A549 (cell line): Measurements from ENCODE around the gene CAB39. TPM values are rescaled to one million over a fixed set of nuclear protein-coding genes. Genes with fewer than 3 reads are reported as not detected.

Experiments used
- ATAC-seq, 2 experiments: fragments of 200-7000 bp in 1 of 2; fragments of >200 bp in 1 of 2; cut with Nextera tagmentation in 1 of 2; cut with Tn5 transposase in 1 of 2; 3 replicates each; pipeline versions ENCODE4 v1.8.0 to v1.9.1; 2018 to 2020; ENCODE audit warnings: mild to moderate bottlenecking in 1 of 2, moderate library complexity in 1 of 2
- CTCF ChIA-PET: fragments of 300-600 bp; sonication (Branson Sonifier 250); formaldehyde crosslinking; extraction: SDS; loops from one replicate; lab custom pipeline; 2021; ENCODE audit warnings: antibody characterized with exemption, inconsistent platforms; lab: Yijun Ruan, JAX
- POLR2A ChIA-PET: fragments of 350-600 bp; formaldehyde crosslinking; extraction: SDS; loops from one replicate; lab custom pipeline; 2021; ENCODE audit warnings: antibody characterized with exemption, inconsistent platforms; lab: Yijun Ruan, JAX
- DNase-seq, 2 experiments: peaks; one replicate each; pipeline versions ENCODE4 v3.0.0 to v3.0.0-alpha.2; 2011 to 2016; ENCODE audit warnings: low read depth in 1 of 2, low spot score in 1 of 2
- FAIRE-seq: peaks from 2 replicates; lab custom pipeline; 2011; peaks lifted over from hg19 to GRCh38; lab: Jason Lieb, UNC
- H3K27ac ChIP-seq, 2 experiments: fragments of >200 bp; sonication (Bioruptor Twin); formaldehyde crosslinking; 3 replicates each; pipeline ENCODE4 v1.5.1; 2016 to 2017
- H3K4me1 ChIP-seq: fragments of >200 bp; sonication (Bioruptor Twin); formaldehyde crosslinking; 3 replicates; pipeline ENCODE4 v1.6.1; 2016
- H3K4me2 ChIP-seq: fragments of >200 bp; sonication (Bioruptor Twin); formaldehyde crosslinking; 3 replicates; pipeline ENCODE4 v1.6.1; 2016
- H3K4me3 ChIP-seq: fragments of >200 bp; sonication (Bioruptor Twin); formaldehyde crosslinking; 3 replicates; pipeline ENCODE4 v1.5.1; 2016
- H3K9me3 ChIP-seq: fragments of >200 bp; sonication (Bioruptor Twin); formaldehyde crosslinking; 3 replicates; pipeline ENCODE4 v1.6.1; 2016
- ATOH8 ChIP-seq: fragments of 250-450 bp; sonication (Bioruptor Pico); IDR thresholded peaks from 2 replicates; pipeline ENCODE4 v1.5.0; 2020; ENCODE audit warnings: low read depth, mild to moderate bottlenecking, moderate library complexity
- CBX8 ChIP-seq: fragments of 200-600 bp; sonication (generic); IDR thresholded peaks from 2 replicates; pipeline ENCODE4 v1.6.1; 2016
- CHD4 ChIP-seq: fragments of 200-600 bp; sonication (generic); IDR thresholded peaks from 2 replicates; pipeline ENCODE4 v1.6.1; 2016; ENCODE audit warnings: antibody characterized with exemption, mild to moderate bottlenecking, borderline replicate concordance
- E2F6 ChIP-seq: IDR thresholded peaks from 2 replicates; pipeline ENCODE4 v1.6.1; 2012; ENCODE audit warnings: low read depth, borderline replicate concordance
- EP300 ChIP-seq, 2 experiments: fragments of >200 bp; sonication (Bioruptor Twin); formaldehyde crosslinking; IDR thresholded peaks; 2 replicates in 1 of 2; 3 replicates in 1 of 2; pipeline ENCODE4 v1.6.1; 2016 to 2017
- ESRRA ChIP-seq: fragments of 150-350 bp; IDR thresholded peaks from 2 replicates; pipeline ENCODE4 v1.6.1; 2014; ENCODE audit warnings: mild to moderate bottlenecking, low read length, borderline replicate concordance
- FOSB ChIP-seq: fragments of 250-450 bp; sonication (Bioruptor Pico); IDR thresholded peaks from 2 replicates; pipeline ENCODE4 v1.5.0; 2020; ENCODE audit warnings: mild to moderate bottlenecking, moderate library complexity
- FOSL2 ChIP-seq, 2 experiments: fragments of 450-650 bp in 1 of 2; fragments of >200 bp in 1 of 2; sonication (Bioruptor Twin) in 1 of 2; formaldehyde crosslinking; IDR thresholded peaks; 2 replicates each; pipeline versions ENCODE4 v1.5.0 to v1.6.1; 2016 to 2020; ENCODE audit warnings: mild to moderate bottlenecking in 1 of 2, moderate library complexity in 1 of 2
- FOXS1 ChIP-seq: fragments of 250-450 bp; sonication (Bioruptor Pico); IDR thresholded peaks from 2 replicates; pipeline ENCODE4 v1.5.0; 2020; ENCODE audit warnings: mild to moderate bottlenecking, moderate library complexity
- GATA3 ChIP-seq: IDR thresholded peaks from 2 replicates; pipeline ENCODE4 v1.6.1; 2012; ENCODE audit warnings: borderline replicate concordance
- HMGXB4 ChIP-seq: fragments of 250-450 bp; sonication (Bioruptor Pico); IDR thresholded peaks from 2 replicates; pipeline ENCODE4 v1.5.0; 2021; ENCODE audit warnings: mild to moderate bottlenecking, moderate library complexity, borderline replicate concordance
- HOXB5 ChIP-seq: fragments of 250-450 bp; sonication (Bioruptor Pico); IDR thresholded peaks from 2 replicates; pipeline ENCODE4 v1.5.0; 2020; ENCODE audit warnings: mild to moderate bottlenecking, moderate library complexity
- JUN ChIP-seq, 2 experiments: fragments of >200 bp; sonication (Bioruptor Twin); formaldehyde crosslinking; IDR thresholded peaks; 2 replicates in 1 of 2; 3 replicates in 1 of 2; pipeline ENCODE4 v1.6.1; 2016 to 2017
- JUNB ChIP-seq: fragments of >200 bp; sonication (Bioruptor Twin); formaldehyde crosslinking; IDR thresholded peaks from 2 replicates; pipeline ENCODE4 v1.6.1; 2016
- KDM1A ChIP-seq: fragments of 200-600 bp; sonication (generic); IDR thresholded peaks from 2 replicates; pipeline ENCODE4 v1.6.1; 2016; ENCODE audit warnings: low read depth, mild to moderate bottlenecking
- KDM5A ChIP-seq: fragments of 200-600 bp; sonication (generic); IDR thresholded peaks from 2 replicates; pipeline ENCODE4 v1.6.1; 2016; ENCODE audit warnings: antibody characterized with exemption, mild to moderate bottlenecking
- MAFK ChIP-seq: fragments of 450-650 bp; IDR thresholded peaks from 2 replicates; pipeline ENCODE4 v1.6.1; 2014; ENCODE audit not compliant: partially characterized antibody
- MAX ChIP-seq: IDR thresholded peaks from 2 replicates; pipeline ENCODE4 v1.6.1; 2012
- NPAS2 ChIP-seq: fragments of 250-450 bp; sonication (Bioruptor Pico); IDR thresholded peaks from 2 replicates; pipeline ENCODE4 v1.8.0; 2022; ENCODE audit warnings: mild to moderate bottlenecking, moderate library complexity, borderline replicate concordance
- POLR2A ChIP-seq: IDR thresholded peaks from 2 replicates; pipeline ENCODE4 v1.6.1; 2012; ENCODE audit warnings: mild to moderate bottlenecking, low read length
- POLR2AphosphoS2 ChIP-seq: conservative IDR thresholded peaks from 2 replicates; pipeline ENCODE4 v1.6.1; 2012; ENCODE audit warnings: low read length, improper control_type of control experiment, inconsistent platforms
- RARB ChIP-seq: fragments of 250-450 bp; sonication (Bioruptor Pico); IDR thresholded peaks from 2 replicates; pipeline ENCODE4 v1.8.0; 2021; ENCODE audit warnings: mild to moderate bottlenecking, moderate library complexity
- RFX5 ChIP-seq: fragments of 450-650 bp; IDR thresholded peaks from 2 replicates; pipeline ENCODE4 v1.7.1; 2014; ENCODE audit warnings: antibody characterized with exemption, mild to moderate bottlenecking, moderate library complexity
- RNF2 ChIP-seq: fragments of 200-600 bp; sonication (generic); IDR thresholded peaks from 2 replicates; pipeline ENCODE4 v1.6.1; 2016; ENCODE audit warnings: low read depth, mild to moderate bottlenecking, antibody characterized with exemption, moderate library complexity, borderline replicate concordance
- SMC3 ChIP-seq: fragments of >200 bp; sonication (Bioruptor Twin); formaldehyde crosslinking; IDR thresholded peaks from 3 replicates; pipeline ENCODE4 v1.6.1; 2018; ENCODE audit warnings: inconsistent platforms
- SREBF2 ChIP-seq: fragments of 450-650 bp; IDR thresholded peaks from 2 replicates; pipeline ENCODE4 v1.6.1; 2014; ENCODE audit warnings: mild to moderate bottlenecking, moderate library complexity
- TFCP2L1 ChIP-seq: fragments of 250-450 bp; sonication (Bioruptor Pico); IDR thresholded peaks from 2 replicates; pipeline ENCODE4 v1.5.0; 2021; ENCODE audit warnings: mild to moderate bottlenecking
- TP53 ChIP-seq: fragments of 250-450 bp; sonication (Bioruptor Pico); IDR thresholded peaks from 2 replicates; pipeline ENCODE4 v1.5.0; 2021; ENCODE audit warnings: mild to moderate bottlenecking, moderate library complexity
- ZC3H11A ChIP-seq: fragments of 450-650 bp; IDR thresholded peaks from 2 replicates; pipeline ENCODE4 v1.6.1; 2014; ENCODE audit warnings: antibody characterized with exemption, mild to moderate bottlenecking
- ZFP36 ChIP-seq: fragments of 450-650 bp; IDR thresholded peaks from 2 replicates; pipeline ENCODE4 v1.6.1; 2014; ENCODE audit warnings: borderline replicate concordance; ENCODE audit not compliant: partially characterized antibody
- ZNF302 ChIP-seq: fragments of 250-450 bp; sonication (Bioruptor Pico); IDR thresholded peaks from 2 replicates; pipeline ENCODE4 v1.9.0; 2021; ENCODE audit warnings: inconsistent platforms, mild to moderate bottlenecking, moderate library complexity
- WGBS: methylation state at CpG from one replicate; pipeline ENCODE4 v1.1.6; 2017; ENCODE audit errors: missing lambda C conversion rate; 5-methylcytosine and 5-hydroxymethylcytosine counted together
- polyA plus RNA-seq, 4 experiments: library from polyadenylated mRNA; depleted of rRNA in 3 of 4; stranded (reverse); fragments of >200 nt; fragmentation: RNase III in 1 of 4; extraction: RNeasy Plus Mini Kit Qiagen cat#74134 plus additional on column Dnase treatment in 1 of 4; gene quantifications; 2 replicates in 3 of 4; 3 replicates in 1 of 4; pipeline ENCODE4 v1.2.3, GENCODE V29; 2011 to 2017

The CAB39 gene
- polyA plus RNA-seq, 2 of the 4 experiments (the other 2 are of a cell fraction): 28.4 to 54.2 TPM

- H3K9me3 ChIP-seq: no peaks in the 10 kb centered on the region
- no peak overlapping the region for H3K27ac ChIP-seq
- peaks cover 9% of the 10 kb centered on the region; the same call in 2 of the 3 replicates for H3K4me1 ChIP-seq
- CTCF ChIA-PET: interaction anchor here (0.8 kb wide), 1 partner anchor 24 kb away, joined by 3 read pairs; no protein-coding TSS in a partner anchor
- POLR2A ChIA-PET: no interaction called here
- FAIRE-seq (no peak), ATAC-seq (no peak), DNase-seq (no peak)
- TF ChIP-seq E2F6 (no peak), CBX8 (no peak), POLR2AphosphoS2 (no peak), ZNF302 (CRISPR knock-in tag) (no peak), RFX5 (no peak), RNF2 (no peak), ATOH8 (no peak), KDM5A (no peak), HMGXB4 (CRISPR knock-in tag) (no peak), MAFK (no peak), EP300 (IDR thresholded peaks at IDR 0.05) (no peak), FOXS1 (CRISPR knock-in tag) (no peak), KDM1A (no peak), CHD4 (no peak), MAX (no peak), SREBF2 (no peak), TFCP2L1 (CRISPR knock-in tag) (no peak), JUNB (no peak), FOSL2 (IDR thresholded peaks at IDR 0.05) (no peak), FOSL2 (CRISPR knock-in tag; IDR thresholded peaks at IDR 0.05) (no peak), JUN (IDR thresholded peaks at IDR 0.05) (no peak)
- 85% methylated on average over 2 of the region's 2 CpGs for WGBS
- H3K4me2 ChIP-seq: no peak overlapping the region
- H3K4me3 ChIP-seq: no peak overlapping the region
Measured at GRCh38 chr2:230757476-230757875, 44.8 kb downstream of the CAB39 start.

GRCh38 chr2:230758566-230759480, 46.2 kb downstream of the CAB39 start:
- WGBS: 96% methylated on average over 6 of the region's 6 CpGs
- FAIRE-seq (no peak), DNase-seq (no peak), ATAC-seq (no peak)
- CTCF ChIA-PET: interaction anchor here (1.0 kb wide), 1 partner anchor 229 kb away, joined by 3 read pairs; no protein-coding TSS in a partner anchor
- POLR2A ChIA-PET: no interaction called here
- Histone ChIP-seq H3K27ac (no peak overlapping the region), H3K4me3 (no peak overlapping the region), H3K9me3 (no peaks in the 10 kb centered on the region), H3K4me2 (no peak overlapping the region), H3K4me1 (peaks cover 9% of the 10 kb centered on the region; the same call in 2 of the 3 replicates)
- no peak for TF ChIP-seq GATA3
- no peak for TF ChIP-seq JUNB
- TF ChIP-seq EP300 (IDR thresholded peaks at IDR 0.05): no peak
- TF ChIP-seq CHD4: no peak
- no peak for TF ChIP-seq ZC3H11A
- TF ChIP-seq ESRRA: no peak
- TF ChIP-seq KDM1A: no peak
- no peak for TF ChIP-seq TP53
- no peak for TF ChIP-seq FOXS1 (CRISPR knock-in tag)
- TF ChIP-seq POLR2A: no peak
- TF ChIP-seq FOSB (CRISPR knock-in tag): no peak
- TF ChIP-seq NPAS2 (CRISPR knock-in tag): no peak
- no peak for TF ChIP-seq SMC3
- no peak for TF ChIP-seq RNF2
- TF ChIP-seq HOXB5 (CRISPR knock-in tag): no peak
- no peak for TF ChIP-seq ZFP36
- no peak for TF ChIP-seq ZNF302 (CRISPR knock-in tag)
- TF ChIP-seq RARB (CRISPR knock-in tag): no peak
- no peak for TF ChIP-seq MAX
